GM12878 (cell line): ENCODE measurements around the gene MXRA7. TPM values are rescaled to one million over a fixed set of nuclear protein-coding genes. Genes with fewer than 3 reads are reported as not detected.

Source experiments
- ATAC-seq: fragments of 200-7000 bp; cut with Tn5 transposase; 3 replicates; pipeline ENCODE4 v1.9.1; 2020; ENCODE audit warnings: mild to moderate bottlenecking, moderate library complexity
- BruUV-seq: library from RNA; stranded (reverse); fragments of 400-500 nt; replicated peaks from 2 replicates; lab custom pipeline; 2021; lab: Mats Ljungman, UMichigan
- CTCF ChIA-PET: fragments of 300-600 bp; sonication (Branson Sonifier 250); formaldehyde crosslinking; extraction: SDS; loops from one replicate; lab custom pipeline; 2021; ENCODE audit warnings: inconsistent platforms; lab: Yijun Ruan, JAX
- POLR2A ChIA-PET: fragments of 350-600 bp; formaldehyde crosslinking; extraction: SDS; loops from one replicate; lab custom pipeline; 2021; ENCODE audit warnings: inconsistent platforms; lab: Charles Lee
- RAD21 ChIA-PET: fragments of 300-600 bp; sonication (Branson Sonifier 250); formaldehyde crosslinking; loops from one replicate; lab custom pipeline; 2023; ENCODE audit warnings: antibody characterized with exemption; ENCODE audit not compliant: unreplicated experiment; lab: Charles Lee
- SMC1A ChIA-PET: fragments of 300-600 bp; sonication (Branson Sonifier 250); formaldehyde crosslinking; loops from one replicate; lab custom pipeline; 2023; ENCODE audit not compliant: unreplicated experiment, uncharacterized antibody; lab: Charles Lee
- DNase-seq: peaks from one replicate; pipeline ENCODE4 v3.0.0-alpha.2; 2011; ENCODE audit warnings: low read depth, low spot score
- FAIRE-seq: peaks from 3 replicates; lab custom pipeline; 2011; peaks lifted over from hg19 to GRCh38; lab: Jason Lieb, UNC
- H2AFZ ChIP-seq: 2 replicates; pipeline ENCODE4 v1.6.0; 2011; ENCODE audit warnings: low read depth, low read length, control low read depth; ENCODE audit not compliant: control insufficient read depth
- H3K27ac ChIP-seq: 2 replicates; pipeline ENCODE4 v1.5.1; 2011; ENCODE audit warnings: control low read depth; ENCODE audit not compliant: control insufficient read depth, insufficient read depth
- H3K27me3 ChIP-seq, 2 experiments: replicated peaks in 1 of 2; 2 replicates each; pipeline versions ENCODE4 v1.6.0 to v1.6.1; 2011; ENCODE audit warnings: low read length in 1 of 2; ENCODE audit not compliant: control insufficient read depth in 2 of 2, insufficient read depth in 2 of 2
- H3K36me3 ChIP-seq, 2 experiments: 2 replicates each; pipeline ENCODE4 v1.5.1; 2011; ENCODE audit warnings: low read length in 1 of 2; ENCODE audit not compliant: control insufficient read depth in 2 of 2, insufficient read depth in 2 of 2
- H3K4me1 ChIP-seq: 2 replicates; pipeline ENCODE4 v1.6.1; 2011; ENCODE audit warnings: mild to moderate bottlenecking, low read length, moderate library complexity, mixed read lengths; ENCODE audit not compliant: control insufficient read depth, insufficient read depth
- H3K4me2 ChIP-seq: 2 replicates; pipeline ENCODE4 v1.6.0; 2011; ENCODE audit warnings: control low read depth; ENCODE audit not compliant: control insufficient read depth, insufficient read depth
- H3K4me3 ChIP-seq: fragments of 200-600 bp; sonication (generic); 2 replicates; pipeline ENCODE4 v1.5.1; 2016
- H3K79me2 ChIP-seq: 2 replicates; pipeline ENCODE4 v1.6.0; 2011; ENCODE audit warnings: low read length; ENCODE audit not compliant: control insufficient read depth, insufficient read depth
- H3K9ac ChIP-seq: 2 replicates; pipeline ENCODE4 v1.8.0; 2011; ENCODE audit warnings: low read length, control low read depth, mixed read lengths; ENCODE audit not compliant: control insufficient read depth, insufficient read depth
- H3K9me3 ChIP-seq: replicated peaks from 3 replicates; pipeline ENCODE4 v1.5.1; 2011; ENCODE audit warnings: mild to moderate bottlenecking, low read length; ENCODE audit not compliant: control insufficient read depth, insufficient read depth
- H4K20me1 ChIP-seq: 2 replicates; pipeline ENCODE4 v1.6.0; 2011; ENCODE audit not compliant: control insufficient read depth, insufficient read depth
- CBX5 ChIP-seq: sonication (generic); IDR thresholded peaks from 2 replicates; pipeline ENCODE4 v1.6.1; 2016; ENCODE audit warnings: low read depth, moderate library complexity, mild to moderate bottlenecking, inconsistent platforms
- CHD4 ChIP-seq: fragments of 200-600 bp; sonication (generic); IDR thresholded peaks from 2 replicates; pipeline ENCODE4 v1.6.1; 2016; ENCODE audit warnings: mild to moderate bottlenecking
- CTCF ChIP-seq, 3 experiments: IDR thresholded peaks in 2 of 3; conservative IDR thresholded peaks in 1 of 3; 2 replicates each; pipeline ENCODE4 v1.5.1; 2011; ENCODE audit warnings: low read depth in 3 of 3, low read length in 3 of 3, mild to moderate bottlenecking in 3 of 3, control low read depth in 2 of 3, moderate library complexity in 2 of 3, inconsistent platforms in 1 of 3, mixed read lengths in 1 of 3; ENCODE audit not compliant: control insufficient read depth in 2 of 3, insufficient read depth in 1 of 3; ENCODE audit errors: extremely low read depth in 1 of 3
- E4F1 ChIP-seq: fragments of 450-650 bp; IDR thresholded peaks from 2 replicates; pipeline ENCODE4 v1.6.1; 2018; ENCODE audit warnings: borderline replicate concordance, mild to moderate bottlenecking; ENCODE audit not compliant: partially characterized antibody
- FOXK2 ChIP-seq: fragments of 450-650 bp; IDR thresholded peaks from 2 replicates; pipeline ENCODE4 v1.6.1; 2017; ENCODE audit warnings: mild to moderate bottlenecking, moderate library complexity
- JUNB ChIP-seq: IDR thresholded peaks from 2 replicates; pipeline ENCODE4 v1.6.1; 2016; ENCODE audit warnings: antibody characterized with exemption, mild to moderate bottlenecking
- MYB ChIP-seq: fragments of 150-350 bp; IDR thresholded peaks from 2 replicates; pipeline ENCODE4 v1.6.1; 2014; ENCODE audit warnings: mild to moderate bottlenecking, low read depth, low read length, borderline replicate concordance
- NFYB ChIP-seq: IDR thresholded peaks from 2 replicates; pipeline ENCODE4 v1.6.1; 2011; ENCODE audit warnings: low read depth, mild to moderate bottlenecking, low read length, improper control_type of control experiment, moderate library complexity; ENCODE audit not compliant: insufficient read depth
- RELA ChIP-seq: fragments of 450-650 bp; IDR thresholded peaks from 2 replicates; pipeline ENCODE4 v1.8.0; 2014; ENCODE audit warnings: borderline replicate concordance; ENCODE audit not compliant: partially characterized antibody
- RELB ChIP-seq: fragments of 450-650 bp; IDR thresholded peaks from 2 replicates; pipeline ENCODE4 v1.6.1; 2017; ENCODE audit warnings: low read depth, mild to moderate bottlenecking, moderate library complexity
- RFX5 ChIP-seq: IDR thresholded peaks from 2 replicates; pipeline ENCODE4 v1.6.1; 2011; ENCODE audit warnings: low read depth, low read length, improper control_type of control experiment
- SREBF2 ChIP-seq: IDR thresholded peaks from 2 replicates; pipeline ENCODE4 v1.6.1; 2012; ENCODE audit warnings: mild to moderate bottlenecking, low read length
- SUPT20H ChIP-seq: IDR thresholded peaks from 2 replicates; pipeline ENCODE4 v1.6.1; 2011; ENCODE audit warnings: low read depth, mild to moderate bottlenecking, low read length, moderate library complexity, borderline replicate concordance; ENCODE audit not compliant: control insufficient read depth
- SUZ12 ChIP-seq: fragments of 200-600 bp; sonication (generic); IDR thresholded peaks from one replicate; pipeline ENCODE4 v1.6.1; 2018; ENCODE audit warnings: antibody characterized with exemption, mild to moderate bottlenecking; ENCODE audit not compliant: unreplicated experiment
- TCF3 ChIP-seq: IDR thresholded peaks from 2 replicates; pipeline ENCODE4 v1.6.1; 2012; ENCODE audit warnings: low read depth, mild to moderate bottlenecking, low read length, borderline replicate concordance; ENCODE audit not compliant: insufficient read depth
- ZSCAN29 ChIP-seq: fragments of 450-650 bp; IDR thresholded peaks from 2 replicates; pipeline ENCODE4 v1.6.1; 2017; ENCODE audit warnings: mild to moderate bottlenecking, moderate library complexity
- WGBS: methylation state at CpG from one replicate; pipeline ENCODE4 v1.1.6; 2016; ENCODE audit warnings: low lambda C conversion rate; ENCODE audit not compliant: insufficient replicate concordance, insufficient coverage; ENCODE audit errors: missing lambda C conversion rate; 5-methylcytosine and 5-hydroxymethylcytosine counted together
- in situ Hi-C: fragments of 300-500 bp; cut with MboI; formaldehyde crosslinking; loops from 9 replicates; pipeline ENCODE4 v1.14.3; 2018; ENCODE audit warnings: mixed read lengths
- intact Hi-C: fragments of 100-400 bp; cut with micrococcal nuclease; formaldehyde crosslinking; loops from one replicate; pipeline ENCODE4 v1.14.2; 2022; ENCODE audit not compliant: unreplicated experiment
- polyA plus RNA-seq, 11 experiments: library from polyadenylated mRNA; depleted of rRNA in 4 of 11; unstranded in 6 of 11; stranded (reverse) in 5 of 11; fragments of >200 nt; fragmentation: Nextera tagmentation in 4 of 11; fragmentation: Illumina TruSeq in 1 of 11; extraction: Ambion mirVana in 4 of 11; extraction: Trizol in 1 of 11; gene quantifications; 1 replicate in 1 of 11; 2 replicates in 10 of 11; pipeline versions ENCODE4 v1.2.1 to v1.2.3, GENCODE V29; 2011 to 2016; ENCODE audit warnings: inconsistent platforms in 2 of 11, missing spikeins in 2 of 11, low read depth in 1 of 11
- total RNA-seq, 4 experiments: library from RNA; depleted of rRNA in 3 of 4; stranded (reverse); fragments of >200 nt in 3 of 4; fragmentation: Illumina TruSeq in 1 of 4; extraction: Trizol in 1 of 4; gene quantifications; 2 replicates each; pipeline versions ENCODE4 v1.2.1 to v1.2.3, GENCODE V29; 2013 to 2021

The MXRA7 gene
- total and polyA plus RNA-seq, 10 of the 15 experiments (the other 5 are each of a cell fraction or from before 2014, with no cell fraction given) = 0.03 to 2.0 (median 0.33) TPM

- no peaks in the 10 kb centered on the region for H4K20me1 ChIP-seq
- 81% methylated on average over 16 of the region's 16 CpGs for WGBS
- no TSS peak for BruUV-seq
- CTCF ChIA-PET = interaction anchor here (1.0 to 1.6 kb wide), 2 partner anchors 121 to 149 kb away, joined by 3 to 7 read pairs; no protein-coding TSS in a partner anchor
- POLR2A ChIA-PET = no interaction called here
- H3K4me1 ChIP-seq = no peaks in the 10 kb centered on the region
- H3K27me3 ChIP-seq = peaks cover 0 to 5% of the 10 kb centered on the region in 2 experiments; a peak in 2 of 4 replicates
- intact Hi-C loops = no loop called here
- no peak overlapping the region for H3K4me2 ChIP-seq
- no peaks in the 10 kb centered on the region for H3K36me3 ChIP-seq
- no peak for FAIRE-seq
- in situ Hi-C loops = no loop called here
- no peak for ATAC-seq
- H3K27ac ChIP-seq = no peak overlapping the region
- no peak for DNase-seq
- H3K4me3 ChIP-seq = no peak overlapping the region
- no peaks in the 10 kb centered on the region for H3K9me3 ChIP-seq
- H2AFZ ChIP-seq = no peak overlapping the region
- H3K9ac ChIP-seq = no peak overlapping the region
- RAD21 ChIA-PET = no interaction called here
- SMC1A ChIA-PET = no interaction called here
- no peaks in the 10 kb centered on the region for H3K79me2 ChIP-seq
- TF ChIP-seq NFYB = no peak
- no peak for TF ChIP-seq RELB
- no peak for TF ChIP-seq E4F1
- TF ChIP-seq CTCF (IDR thresholded peaks at IDR 0.05 in 2 of 3, conservative IDR thresholded peaks at IDR 0.05 in 1 of 3; ENCODE audit: control insufficient read depth in 2 of 3, extremely low read depth in 1 of 3, insufficient read depth in 1 of 3, low read depth in 3 of 3, low read length in 3 of 3) = no peak
- TF ChIP-seq SUPT20H = no peak
- TF ChIP-seq RFX5 = no peak
- TF ChIP-seq FOXK2 = no peak
- no peak for TF ChIP-seq CHD4
- TF ChIP-seq TCF3 = no peak
- no peak for TF ChIP-seq RELA
- no peak for TF ChIP-seq ZSCAN29
- no peak for TF ChIP-seq SREBF2
- no peak for TF ChIP-seq MYB
- no peak for TF ChIP-seq CBX5
- no peak for TF ChIP-seq SUZ12
- no peak for TF ChIP-seq JUNB
Observed at GRCh38 chr17:76677406-76677805, 33.4 kb downstream of the MXRA7 start.
